Stimulated activated CD4-positive, alpha-beta T cell treated with anti-CD3 and anti-CD28 coated beads, Interleukin-1b, Interleukin-23, amount 100 ng/mL, for 48 hours (primary cell): ENCODE data around the gene PIGN.

Source experiments
- DNase-seq: peaks from one replicate; pipeline ENCODE4 v3.0.0-alpha.2; 2020

PIGN gene

GRCh38 chr18:61998335-61998734 lies 188.5 kb downstream of the PIGN start:
- DNase-seq: no peak

DNA sequence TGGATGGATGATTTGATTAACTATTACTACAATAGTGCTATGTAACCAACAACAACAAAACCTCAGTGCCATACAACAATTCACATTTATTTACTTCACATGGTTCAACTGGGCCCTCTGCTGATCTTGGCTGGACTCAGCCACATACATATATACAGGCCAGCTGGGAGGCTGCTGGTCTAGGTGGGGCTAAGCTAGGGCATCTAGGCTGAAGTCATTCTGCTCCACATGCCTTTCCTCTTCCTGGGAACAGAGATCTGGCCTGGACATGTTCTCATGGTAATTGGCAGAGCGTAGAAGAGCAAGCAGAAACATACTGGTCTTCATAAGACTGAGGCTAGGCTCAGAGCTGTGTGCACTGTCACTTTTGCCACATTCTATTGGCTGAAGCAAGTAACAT lies 191.2 kb downstream of the PIGN start:
- DNase-seq: no peak

DNA sequence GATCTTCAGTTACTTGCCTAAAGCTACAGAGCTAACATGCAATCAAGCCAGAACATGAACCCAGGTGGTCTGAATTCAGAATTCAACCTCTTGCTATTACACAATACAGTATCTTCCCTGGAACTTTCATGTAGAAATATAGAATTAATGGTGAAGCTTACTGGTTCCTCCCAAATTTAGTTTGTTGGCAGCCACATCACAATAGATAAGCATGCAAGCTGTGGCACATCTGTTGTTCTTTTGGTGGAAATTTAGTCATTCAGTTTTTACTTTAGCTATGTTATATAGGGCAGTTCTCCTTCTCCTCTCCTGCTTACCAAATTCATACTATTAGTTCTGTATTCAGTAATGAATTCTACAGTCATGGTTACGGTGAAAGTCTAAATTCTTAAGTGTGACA lies 193.0 kb downstream of the PIGN start:
- DNase-seq: no peak

DNA sequence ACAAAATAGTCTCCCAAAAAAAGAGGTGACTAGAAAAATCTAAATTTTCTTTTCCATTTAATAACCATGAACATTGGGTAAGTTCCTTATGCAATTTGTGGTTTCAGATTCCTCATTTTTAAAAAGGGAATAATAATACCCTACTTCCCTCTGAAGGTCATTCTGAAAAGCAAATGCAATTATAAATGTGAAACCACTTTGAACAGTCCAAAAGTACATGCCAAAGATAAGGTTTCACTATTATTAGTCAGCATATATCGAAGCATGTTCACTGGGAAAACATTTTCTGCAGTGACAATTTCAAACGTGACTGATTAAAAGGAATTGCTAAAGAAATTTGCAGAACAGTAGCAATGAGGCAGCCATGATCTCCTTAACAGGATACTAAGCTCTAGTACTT lies 193.9 kb downstream of the PIGN start:
- no peak for DNase-seq

- DNase-seq: no peak
Observed at GRCh38 chr18:61992285-61992684, 194.6 kb downstream of the PIGN start.

GRCh38 chr18:61991836-61992235 lies 195.0 kb downstream of the PIGN start:
- DNase-seq: no peak

DNA sequence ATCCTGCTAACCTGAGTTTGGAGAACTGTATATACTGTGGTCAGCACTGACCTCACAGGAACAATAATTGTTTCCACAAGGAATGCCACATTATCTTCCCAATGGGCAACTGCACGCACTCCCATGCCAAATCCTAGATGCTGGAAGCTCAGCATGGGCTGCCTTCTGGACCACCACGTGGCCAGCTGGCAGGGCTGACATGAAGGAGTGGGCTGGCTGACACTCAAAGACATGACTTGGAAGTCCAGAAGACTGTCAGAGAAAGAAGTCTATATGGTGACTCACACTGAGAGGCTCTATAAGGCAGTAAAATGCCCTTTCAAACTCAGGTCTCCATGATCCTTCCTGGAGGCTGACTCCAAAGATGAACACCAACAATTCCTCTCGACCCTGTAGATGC lies 195.7 kb downstream of the PIGN start:
- no peak for DNase-seq
